IMR-90 (cell line): ENCODE data around the gene CABP7. TPM values are rescaled to one million over a fixed set of nuclear protein-coding genes. Genes with fewer than 3 reads are reported as not detected.

Experiments
- ATAC-seq: fragments of 200-7000 bp; cut with Tn5 transposase; 2 replicates; pipeline ENCODE4 v1.9.1; 2020; ENCODE audit warnings: low read depth, mild to moderate bottlenecking, moderate library complexity
- BruUV-seq: library from RNA; stranded (reverse); fragments of 400-500 nt; replicated peaks from 2 replicates; lab custom pipeline; 2021; lab: Mats Ljungman, UMichigan
- CTCF ChIA-PET: fragments of 300-600 bp; formaldehyde crosslinking; extraction: SDS; loops from one replicate; lab custom pipeline; 2021; ENCODE audit warnings: antibody characterized with exemption; lab: Yijun Ruan, JAX
- POLR2A ChIA-PET: fragments of 300-600 bp; sonication (Branson Sonifier 250); formaldehyde crosslinking; loops from one replicate; lab custom pipeline; 2022; ENCODE audit warnings: antibody characterized with exemption; ENCODE audit not compliant: unreplicated experiment; lab: Charles Lee
- DNase-seq: peaks from one replicate; pipeline ENCODE4 v3.0.0; 2013
- H2AFZ ChIP-seq: replicated peaks from 2 replicates; pipeline ENCODE3; 2013; ENCODE audit warnings: low read length, mild to moderate bottlenecking; ENCODE audit not compliant: poor library complexity
- H2AK5ac ChIP-seq: 2 replicates; pipeline ENCODE4 v1.6.1; 2013; ENCODE audit warnings: low read depth, low read length, inconsistent platforms
- H2AK9ac ChIP-seq: replicated peaks from 2 replicates; pipeline ENCODE3; 2013; ENCODE audit warnings: mild to moderate bottlenecking, low read depth, low read length, moderate library complexity; ENCODE audit not compliant: poor library complexity
- H2BK120ac ChIP-seq: 2 replicates; pipeline ENCODE4 v1.6.1; 2013; ENCODE audit warnings: low read depth, low read length, inconsistent platforms
- H2BK15ac ChIP-seq: 3 replicates; pipeline ENCODE4 v1.6.1; 2013; ENCODE audit warnings: low read depth, low read length, inconsistent platforms
- H2BK20ac ChIP-seq: 2 replicates; pipeline ENCODE4 v1.6.1; 2013; ENCODE audit warnings: low read depth, mild to moderate bottlenecking, inconsistent platforms, low read length, moderate library complexity
- H2BK5ac ChIP-seq: 2 replicates; pipeline ENCODE4 v1.6.1; 2013; ENCODE audit warnings: mild to moderate bottlenecking, low read depth, low read length, inconsistent platforms; ENCODE audit not compliant: poor library complexity, severe bottlenecking
- H3K14ac ChIP-seq: replicated peaks from 2 replicates; pipeline ENCODE4 v1.6.1; 2013; ENCODE audit warnings: low read depth, low read length, inconsistent platforms
- H3K18ac ChIP-seq: 2 replicates; pipeline ENCODE4 v1.6.1; 2013; ENCODE audit warnings: low read depth, low read length, control low read depth
- H3K23ac ChIP-seq: 2 replicates; pipeline ENCODE4 v1.6.1; 2013; ENCODE audit warnings: low read depth, low read length, inconsistent platforms
- H3K27ac ChIP-seq: 2 replicates; pipeline ENCODE4 v1.5.1; 2013; ENCODE audit warnings: mild to moderate bottlenecking, control low read depth, low read length; ENCODE audit not compliant: insufficient read depth
- H3K27me3 ChIP-seq: 2 replicates; pipeline ENCODE4 v1.6.1; 2013; ENCODE audit warnings: low read length; ENCODE audit not compliant: control insufficient read depth, insufficient read depth
- H3K36me3 ChIP-seq: 2 replicates; pipeline ENCODE4 v1.6.1; 2013; ENCODE audit warnings: low read length, mixed read lengths; ENCODE audit not compliant: control insufficient read depth, insufficient read depth
- H3K4ac ChIP-seq: 2 replicates; pipeline ENCODE4 v1.6.1; 2013; ENCODE audit warnings: low read depth, low read length, inconsistent platforms
- H3K4me1 ChIP-seq: 2 replicates; pipeline ENCODE4 v1.6.1; 2013; ENCODE audit warnings: low read length, mixed read lengths; ENCODE audit not compliant: control insufficient read depth, insufficient read depth
- H3K4me2 ChIP-seq: 2 replicates; pipeline ENCODE4 v1.6.1; 2013; ENCODE audit warnings: low read depth, mild to moderate bottlenecking, control low read depth, low read length, moderate library complexity
- H3K4me3 ChIP-seq: 2 replicates; pipeline ENCODE4 v1.5.1; 2013; ENCODE audit warnings: low read depth, mild to moderate bottlenecking, control low read depth, low read length, moderate library complexity; ENCODE audit not compliant: insufficient read depth
- H3K56ac ChIP-seq: 2 replicates; pipeline ENCODE4 v1.6.1; 2013; ENCODE audit warnings: low read length, inconsistent platforms; ENCODE audit not compliant: insufficient read depth; ENCODE audit errors: extremely low read depth
- H3K79me1 ChIP-seq, 2 experiments: 2 replicates each; pipeline ENCODE4 v1.6.1; 2013; ENCODE audit warnings: low read length in 2 of 2, inconsistent platforms in 1 of 2, low read depth in 1 of 2
- H3K9ac ChIP-seq: 2 replicates; pipeline ENCODE4 v1.6.1; 2013; ENCODE audit warnings: low read depth, low read length, control low read depth
- H3K9me1 ChIP-seq: 2 replicates; pipeline ENCODE4 v1.6.1; 2013; ENCODE audit warnings: low read length, inconsistent platforms; ENCODE audit not compliant: insufficient read depth
- H3K9me3 ChIP-seq: 2 replicates; pipeline ENCODE4 v1.6.1; 2013; ENCODE audit warnings: low read length; ENCODE audit not compliant: control insufficient read depth, insufficient read depth
- H4K20me1 ChIP-seq: 2 replicates; pipeline ENCODE4 v1.6.1; 2013; ENCODE audit warnings: low read length, inconsistent platforms; ENCODE audit not compliant: insufficient read depth
- H4K5ac ChIP-seq: 2 replicates; pipeline ENCODE4 v1.6.1; 2013; ENCODE audit warnings: mild to moderate bottlenecking, low read depth, low read length, control low read depth
- H4K8ac ChIP-seq, 2 experiments: 2 replicates each; pipeline ENCODE4 v1.6.1; 2013; ENCODE audit warnings: low read depth in 2 of 2, low read length in 2 of 2, control low read depth in 1 of 2, inconsistent platforms in 1 of 2
- H4K91ac ChIP-seq: 2 replicates; pipeline ENCODE4 v1.6.1; 2013; ENCODE audit warnings: low read depth, low read length, inconsistent platforms; ENCODE audit not compliant: insufficient read depth
- CEBPB ChIP-seq: IDR thresholded peaks from 2 replicates; pipeline ENCODE4 v1.6.1; 2012; ENCODE audit warnings: low read depth, low read length, improper control_type of control experiment
- FOS ChIP-seq: fragments of 150-350 bp; IDR thresholded peaks from 2 replicates; pipeline ENCODE4 v1.6.1; 2016; ENCODE audit warnings: low read depth, low read length
- POLR2A ChIP-seq: IDR thresholded peaks from 2 replicates; pipeline ENCODE4 v1.6.1; 2012; ENCODE audit warnings: mild to moderate bottlenecking, low read depth, low read length
- WGBS, 2 experiments: methylation state at CpG; one replicate each; pipeline versions ENCODE4 v1.1.5 to v1.1.7; 2013; ENCODE audit warnings: missing lambda C conversion rate in 2 of 2; ENCODE audit not compliant: insufficient read length in 1 of 2; ENCODE audit errors: extremely low coverage in 2 of 2; 5-methylcytosine and 5-hydroxymethylcytosine counted together
- dilution Hi-C: fragments of 300-500 bp; cut with HindIII; formaldehyde crosslinking; loops from one replicate; pipeline ENCODE4 v1.14.3; 2018; ENCODE audit warnings: low sequenced_read_pairs; ENCODE audit not compliant: unreplicated experiment
- in situ Hi-C: fragments of 300-500 bp; cut with MboI; formaldehyde crosslinking; loops from 3 replicates; pipeline ENCODE4 v1.14.3; 2019; ENCODE audit warnings: low sequenced_read_pairs, inconsistent platforms, mixed read lengths
- intact Hi-C: fragments of 100-400 bp; cut with micrococcal nuclease; formaldehyde crosslinking; loops from 2 replicates; pipeline ENCODE4 v1.10.0; 2022
- polyA plus RNA-seq, 3 experiments: library from polyadenylated mRNA; depleted of rRNA; stranded (reverse); fragments of >200 nt; gene quantifications; 2 replicates each; pipeline ENCODE4 v1.2.3, GENCODE V29; 2012; ENCODE audit warnings: low replicate concordance in 1 of 3
- total RNA-seq: library from RNA; depleted of rRNA; stranded (reverse); fragments of >200 nt; gene quantifications from 2 replicates; pipeline ENCODE4 v1.2.3, GENCODE V29; 2012

The CABP7 gene
- total and polyA plus RNA-seq, 2 of the 4 experiments (the other 2 are of a cell fraction): under 0.01 to 0.03 TPM

DNA sequence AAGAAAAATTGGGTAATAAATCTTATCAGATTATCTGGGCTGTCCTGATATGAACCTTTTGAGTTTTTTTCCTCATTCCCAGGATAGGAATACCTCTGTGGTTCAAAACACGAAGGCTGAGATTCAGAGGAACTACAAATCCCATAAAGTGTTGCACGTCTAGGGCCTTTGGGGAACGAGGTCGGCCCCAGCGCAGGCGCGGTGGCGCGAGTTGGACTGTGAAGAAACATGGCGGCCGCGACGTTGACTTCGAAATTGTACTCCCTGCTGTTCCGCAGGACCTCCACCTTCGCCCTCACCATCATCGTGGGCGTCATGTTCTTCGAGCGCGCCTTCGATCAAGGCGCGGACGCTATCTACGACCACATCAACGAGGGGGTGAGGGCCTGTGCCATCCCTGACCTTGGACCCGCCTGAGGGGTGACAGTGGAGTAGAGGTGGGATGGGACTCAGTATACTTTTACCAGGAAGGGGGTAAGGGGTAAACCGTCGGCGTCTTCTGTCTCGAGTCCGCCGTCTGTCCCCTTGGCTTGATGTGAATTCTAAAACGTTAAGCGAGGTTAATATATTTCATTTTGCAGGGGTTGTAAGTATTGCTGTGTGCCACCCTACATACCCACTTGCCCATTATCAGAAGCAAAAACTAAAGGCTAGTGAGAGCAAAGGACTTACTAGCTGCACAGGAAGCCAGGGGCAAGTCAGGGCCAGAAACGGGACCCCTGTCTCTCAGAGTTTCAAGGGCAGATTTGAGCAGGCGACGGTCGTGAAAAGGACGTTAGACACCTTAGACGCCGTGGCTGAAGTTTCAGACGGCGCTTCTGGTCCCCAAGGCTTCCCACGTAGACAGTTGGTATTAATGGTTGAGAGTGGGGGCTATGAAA lies 47.6 kb downstream of the CABP7 start, which contains the start of gene UQCR10:
UQCR10 (plus strand) TSS at position 199 of the 881 bp plus-strand sequence; CDS start at position 229, 30 bp downstream.
- Histone ChIP-seq H3K36me3 (peaks cover 12% of the 10 kb centered on the region), H3K27ac (peak within 1 kb of the TSS; percentile 94), H3K79me1 (peaks cover 22 to 72% of the 10 kb centered on the region in 2 experiments), H2AK5ac (peak within 1 kb of the TSS; percentile 98), H3K27me3 (no peaks in the 10 kb centered on the region), H4K20me1 (peaks cover 5% of the 10 kb centered on the region), H3K9me1 (peaks cover 9% of the 10 kb centered on the region), H4K8ac (peak within 1 kb of the TSS; percentile 89 to 99), H3K4me3 (peak within 1 kb of the TSS; percentile 82), H2AK9ac (peak within 1 kb of the TSS; percentile 98), H2BK120ac (peak within 1 kb of the TSS; percentile 89), H4K91ac (peak within 1 kb of the TSS; percentile 99), H2BK20ac (peak within 1 kb of the TSS; percentile 38; the same call in 1 of the 2 replicates), H3K9me3 (no peaks in the 10 kb centered on the region), H3K18ac (peak within 1 kb of the TSS; percentile 96), H3K4me1 (peaks cover 4% of the 10 kb centered on the region; the same call in 1 of the 2 replicates), H3K4me2 (peak within 1 kb of the TSS; percentile 89), H3K9ac (peak within 1 kb of the TSS; percentile 96), H3K4ac (peak within 1 kb of the TSS; percentile 99), H2AFZ (peak within 1 kb of the TSS; percentile 99), H3K56ac (peak within 1 kb of the TSS; percentile 82), H3K14ac (peak within 1 kb of the TSS; percentile 100), H2BK15ac (peak within 1 kb of the TSS; percentile 71; the same call in 2 of the 3 replicates), H3K23ac (peak within 1 kb of the TSS; percentile 100), H2BK5ac (peak within 1 kb of the TSS; percentile 98), H4K5ac (peak within 1 kb of the TSS; percentile 99)
- DNase-seq: peak; percentile 88
- POLR2A ChIA-PET: no interaction called here
- intact Hi-C loops (no loop called here), dilution Hi-C loops (no loop called here), in situ Hi-C loops (no loop called here)
- 12% methylated on average over 22 of the region's 46 CpGs; no CpG with 5 or more reads in 1 of the 2 experiments for WGBS, 2 experiments
- no TSS peak for BruUV-seq
- ATAC-seq: peak; percentile 90
- TF ChIP-seq POLR2A (0 out of 2 replicates have a peak, but pooled peaks have one; percentile 48), CEBPB (peak; percentile 65), FOS (no peak)
- CTCF ChIA-PET: no interaction called here
